K562 (cell line): ENCODE measurements around the gene PPM1F. TPM values are rescaled to one million over a fixed set of nuclear protein-coding genes. Genes with fewer than 3 reads are reported as not detected.

Experiments
- ATAC-seq: fragments of 200-7000 bp; cut with Tn5 transposase; 3 replicates; pipeline ENCODE4 v1.9.1; 2020; ENCODE audit warnings: moderate library complexity
- BruUV-seq: library from RNA; stranded (reverse); fragments of 400-500 nt; replicated peaks from 2 replicates; lab custom pipeline; 2021; lab: Mats Ljungman, UMichigan
- CTCF ChIA-PET: fragments of 300-600 bp; formaldehyde crosslinking; extraction: SDS; loops from one replicate; lab custom pipeline; 2021; ENCODE audit warnings: low intra/inter-chr PET ratio; lab: Yijun Ruan, JAX
- POLR2A ChIA-PET: fragments of 300-600, 350-650 bp; sonication (Branson Sonifier 250); formaldehyde crosslinking; extraction: SDS; loops from one replicate; lab custom pipeline; 2021; ENCODE audit warnings: antibody characterized with exemption, inconsistent platforms; lab: Yijun Ruan, JAX
- DNase-seq, 4 experiments: peaks; one replicate each; pipeline versions ENCODE4 v3.0.0 to v3.0.0-alpha.2; 2011 to 2018; ENCODE audit warnings: low spot score in 3 of 4, mixed read lengths in 3 of 4; ENCODE audit errors: extremely low read depth in 1 of 4
- FAIRE-seq: peaks from 2 replicates; lab custom pipeline; 2011; peaks lifted over from hg19 to GRCh38; lab: Jason Lieb, UNC
- H2AFZ ChIP-seq: 2 replicates; pipeline ENCODE4 v1.6.0; 2011; ENCODE audit warnings: low read depth, low read length, control low read depth, inconsistent platforms
- H3K27ac ChIP-seq: fragments of 200-600 bp; 3 replicates; pipeline ENCODE4 v1.8.0; 2011; ENCODE audit warnings: low read depth, mild to moderate bottlenecking, control low read depth, inconsistent platforms, low read length, moderate library complexity, mixed read lengths; ENCODE audit errors: extremely low read depth
- H3K27me3 ChIP-seq, 2 experiments: fragments of 300-600 bp in 1 of 2; 2 replicates in 1 of 2; 3 replicates in 1 of 2; pipeline versions ENCODE4 v1.6.0 to v1.8.0; 2011; ENCODE audit warnings: inconsistent platforms in 2 of 2, low read length in 2 of 2, mild to moderate bottlenecking in 1 of 2, mixed read lengths in 1 of 2, moderate library complexity in 1 of 2; ENCODE audit not compliant: control insufficient read depth in 2 of 2, insufficient read depth in 2 of 2
- H3K36me3 ChIP-seq: fragments of 300-600 bp; 3 replicates; pipeline ENCODE4 v1.8.0; 2011; ENCODE audit warnings: mild to moderate bottlenecking, low read length, inconsistent platforms; ENCODE audit not compliant: control insufficient read depth, insufficient read depth
- H3K4me1 ChIP-seq, 2 experiments: fragments of 200-600 bp in 1 of 2; replicated peaks in 1 of 2; 2 replicates in 1 of 2; 3 replicates in 1 of 2; pipeline versions ENCODE4 v1.5.1 to v1.8.0; 2011; ENCODE audit warnings: inconsistent platforms in 2 of 2, low read length in 2 of 2, mild to moderate bottlenecking in 1 of 2, mixed read lengths in 1 of 2, moderate library complexity in 1 of 2; ENCODE audit not compliant: control insufficient read depth in 2 of 2, insufficient read depth in 2 of 2
- H3K4me2 ChIP-seq: 2 replicates; pipeline ENCODE4 v1.6.1; 2011; ENCODE audit warnings: low read length, control low read depth, inconsistent platforms, mixed read lengths; ENCODE audit not compliant: insufficient read depth
- H3K4me3 ChIP-seq: fragments of 200-600 bp; sonication (generic), shearing (Covaris generic); 2 replicates; pipeline ENCODE4 v1.5.1; 2016; ENCODE audit warnings: control low read depth, inconsistent platforms
- H3K79me2 ChIP-seq: fragments of 200-600 bp; 3 replicates; pipeline ENCODE4 v1.8.0; 2011; ENCODE audit warnings: low read length, inconsistent platforms; ENCODE audit not compliant: control insufficient read depth, insufficient read depth
- H3K9ac ChIP-seq, 2 experiments: 2 replicates each; pipeline versions ENCODE4 v1.6.0 to v1.6.1; 2011; ENCODE audit warnings: low read depth in 2 of 2, low read length in 2 of 2, control low read depth in 1 of 2, inconsistent platforms in 1 of 2, mild to moderate bottlenecking in 1 of 2, mixed read lengths in 1 of 2; ENCODE audit not compliant: insufficient read depth in 1 of 2
- H3K9me1 ChIP-seq: one replicate; pipeline ENCODE4 v1.6.0; 2011; ENCODE audit warnings: inconsistent platforms, mild to moderate bottlenecking, low read length, moderate library complexity; ENCODE audit not compliant: control insufficient read depth, insufficient read depth
- H3K9me3 ChIP-seq: replicated peaks from 2 replicates; pipeline ENCODE4 v1.5.1; 2011; ENCODE audit warnings: low read depth, low read length, inconsistent platforms; ENCODE audit not compliant: control insufficient read depth, insufficient read depth
- H4K20me1 ChIP-seq: replicated peaks from 2 replicates; pipeline ENCODE4 v1.6.1; 2011; ENCODE audit warnings: low read length, inconsistent platforms, mixed read lengths; ENCODE audit not compliant: control insufficient read depth, insufficient read depth
- HDAC6 ChIP-seq: IDR thresholded peaks from 2 replicates; pipeline ENCODE4 v1.6.1; 2012; ENCODE audit warnings: low read depth, mild to moderate bottlenecking, control low read depth, inconsistent platforms, low read length, moderate library complexity
- HMGN3 ChIP-seq: IDR thresholded peaks from 2 replicates; pipeline ENCODE4 v1.6.1; 2011; ENCODE audit warnings: borderline replicate concordance, low read depth, mild to moderate bottlenecking, mixed read lengths, low read length; ENCODE audit not compliant: insufficient read length; ENCODE audit errors: extremely low read depth
- NCOA4 ChIP-seq: fragments of 450-650 bp; IDR thresholded peaks from 2 replicates; pipeline ENCODE4 v1.6.1; 2018; ENCODE audit warnings: mild to moderate bottlenecking; ENCODE audit not compliant: partially characterized antibody
- POLR2H ChIP-seq: IDR thresholded peaks from 2 replicates; pipeline ENCODE4 v1.6.1; 2016; ENCODE audit warnings: missing genetic modification characterization, low read depth, mild to moderate bottlenecking, control low read depth, missing compliant biosample characterization, moderate library complexity
- PRMT5 ChIP-seq: sonication (generic); formaldehyde crosslinking; IDR thresholded peaks from 2 replicates; pipeline ENCODE4 v1.5.0; 2020; ENCODE audit warnings: missing genetic modification reagents
- SAP30 ChIP-seq: fragments of 200-600 bp; sonication (generic); IDR thresholded peaks from 2 replicates; pipeline ENCODE4 v1.6.1; 2012; ENCODE audit warnings: borderline replicate concordance, low read depth, mild to moderate bottlenecking, moderate library complexity, low read length, control low read depth, inconsistent platforms; ENCODE audit not compliant: insufficient read depth, poor library complexity, severe bottlenecking
- SMAD2 ChIP-seq: fragments of 150-350 bp; IDR thresholded peaks from 2 replicates; pipeline ENCODE4 v1.6.1; 2014; ENCODE audit warnings: low read depth, mild to moderate bottlenecking, low read length
- TRIM24 ChIP-seq, 2 experiments: fragments of 450-650 bp; IDR thresholded peaks; 2 replicates each; pipeline ENCODE4 v1.6.1; 2016
- TSC22D4 ChIP-seq: fragments of 450-650 bp; IDR thresholded peaks from 2 replicates; pipeline ENCODE4 v1.6.1; 2016; ENCODE audit warnings: missing genetic modification characterization, missing biosample characterization, control low read depth
- XRCC5 ChIP-seq: fragments of 200-400 bp; formaldehyde crosslinking; IDR thresholded peaks from 2 replicates; pipeline ENCODE4 v1.6.1; 2017; ENCODE audit warnings: low read depth, mild to moderate bottlenecking, low read length
- ZNF124 ChIP-seq: sonication (generic); formaldehyde crosslinking; IDR thresholded peaks from 2 replicates; pipeline ENCODE4 v1.8.1; 2022; ENCODE audit warnings: missing genetic modification reagents
- ZNF184 ChIP-seq: sonication (generic); formaldehyde crosslinking; IDR thresholded peaks from 2 replicates; pipeline ENCODE4 v1.5.0; 2020; ENCODE audit warnings: missing genetic modification reagents
- ZNF57 ChIP-seq: fragments of 450-650 bp; formaldehyde crosslinking; IDR thresholded peaks from 2 replicates; pipeline ENCODE4 v1.4.0; 2020; ENCODE audit warnings: mild to moderate bottlenecking, moderate library complexity
- ZNF695 ChIP-seq: fragments of 450-650 bp; formaldehyde crosslinking; IDR thresholded peaks from 2 replicates; pipeline ENCODE4 v1.4.0; 2020; ENCODE audit warnings: mild to moderate bottlenecking, moderate library complexity
- WGBS: fragments of 100-300 bp; shearing (Covaris generic); methylation state at CpG from one replicate; pipeline ENCODE4 v1.1.6; 2016; ENCODE audit warnings: low coverage, mixed read lengths; ENCODE audit not compliant: insufficient coverage; ENCODE audit errors: missing lambda C conversion rate; 5-methylcytosine and 5-hydroxymethylcytosine counted together
- in situ Hi-C: fragments of 300-500 bp; cut with MboI; formaldehyde crosslinking; loops from 4 replicates; pipeline ENCODE4 v1.15.0; 2018; ENCODE audit warnings: inconsistent platforms, mixed read lengths
- intact Hi-C: fragments of 100-400 bp; cut with micrococcal nuclease; formaldehyde crosslinking; loops from 2 replicates; pipeline ENCODE4 v1.14.2; 2022
- polyA plus RNA-seq, 8 experiments: library from polyadenylated mRNA; depleted of rRNA in 4 of 8; stranded (reverse) in 5 of 8; unstranded in 3 of 8; fragments of >200 nt; fragmentation: Nextera tagmentation in 2 of 8; fragmentation: Illumina TruSeq in 1 of 8; extraction: Ambion mirVana in 2 of 8; extraction: Trizol in 1 of 8; gene quantifications; 2 replicates each; pipeline versions ENCODE4 v1.2.1 to v1.2.3, GENCODE V29; 2011 to 2014; ENCODE audit warnings: inconsistent platforms in 1 of 8, missing spikeins in 1 of 8
- total RNA-seq, 7 experiments: library from RNA; depleted of rRNA in 6 of 7; stranded (reverse); fragments of >200 nt in 6 of 7; fragmentation: Illumina TruSeq in 2 of 7; extraction: Trizol in 2 of 7; gene quantifications; 2 replicates each; pipeline versions ENCODE4 v1.2.1 to v1.2.3, GENCODE V29; 2011 to 2021; ENCODE audit warnings: low replicate concordance in 1 of 7
- TF ChIP-seq, protein P1 (sequence below): sonication (generic); formaldehyde crosslinking; IDR thresholded peaks from 2 replicates; pipeline ENCODE4 v1.9.0; 2022; ENCODE audit warnings: mild to moderate bottlenecking, missing genetic modification reagents

The PPM1F gene
- total and polyA plus RNA-seq, 9 of the 15 experiments (the other 6 are each of a cell fraction or from before 2014, with no cell fraction given), result 2.1 to 159 (median 64.0) TPM

GRCh38 chr22:21927174-21927823, 25.3 kb downstream of the PPM1F start:
- peaks cover 14% of the 10 kb centered on the region for H3K9me1 ChIP-seq
- H3K79me2 ChIP-seq, result no peaks in the 10 kb centered on the region
- CTCF ChIA-PET, result interaction anchor here (0.7 kb wide), 1 partner anchor 18 kb away, joined by 6 read pairs; no protein-coding TSS in a partner anchor
- no peak overlapping the region for H3K4me2 ChIP-seq
- H3K27me3 ChIP-seq, result no peaks in the 10 kb centered on the region
- ATAC-seq, result peak; percentile 69
- peaks cover 26% of the 10 kb centered on the region; the same call in 1 of the 2 replicates for H4K20me1 ChIP-seq
- no peaks in the 10 kb centered on the region for H3K9me3 ChIP-seq
- intact Hi-C loops (no loop called here), in situ Hi-C loops (loop anchor here (25.0 kb wide), 3 partner anchors 390 to 790 kb away; partner anchors contain the start of gene HIC2)
- no TSS peak for BruUV-seq
- no peak overlapping the region for H3K4me3 ChIP-seq
- peaks cover 53% of the 10 kb centered on the region for H3K36me3 ChIP-seq
- peaks cover 2 to 38% of the 10 kb centered on the region in 2 experiments; a peak in 3 of 5 replicates for H3K4me1 ChIP-seq
- no peak overlapping the region for H2AFZ ChIP-seq
- POLR2A ChIA-PET, result interaction anchor here (0.6 to 49.7 kb wide), 8 partner anchors 6 to 192 kb away, joined by 3 to 1041 read pairs (median 4); partner anchors contain the start of genes PPM1F and YPEL1
- no peak overlapping the region for H3K27ac ChIP-seq
- DNase-seq, result peak in 3 of 4 experiments; percentile 74 to 85 (median 79)
- no peak for FAIRE-seq
- whole genome bisulfite sequencing, result 65% methylated on average over 16 of the region's 16 CpGs
- peak overlapping the region in 1 of 2 experiments; percentile 72; a peak in 2 of 4 replicates for H3K9ac ChIP-seq
- TF ChIP-seq ZNF695 (CRISPR knock-in tag) (0 out of 2 replicates have a peak, but pooled peaks have one; percentile 23), XRCC5 (no peak), SMAD2 (no peak), POLR2H (tag) (no peak), SAP30 (no peak), TSC22D4 (0 out of 2 replicates have a peak, but pooled peaks have one; percentile 54), HDAC6 (0 out of 2 replicates have a peak, but pooled peaks have one; percentile 29), ZNF124 (peak; percentile 72; the same call in 1 of the 2 replicates), HMGN3 (peak; percentile 56), TRIM24 (IDR thresholded peaks at IDR 0.05) (no peak), ZNF184 (CRISPR knock-in tag) (peak; percentile 24; the same call in 1 of the 2 replicates), PRMT5 (0 out of 2 replicates have a peak, but pooled peaks have one; percentile 5), NCOA4 (peak; percentile 18), ZNF57 (CRISPR knock-in tag) (0 out of 2 replicates have a peak, but pooled peaks have one; percentile 44)
- TF ChIP-seq, protein P1, sequence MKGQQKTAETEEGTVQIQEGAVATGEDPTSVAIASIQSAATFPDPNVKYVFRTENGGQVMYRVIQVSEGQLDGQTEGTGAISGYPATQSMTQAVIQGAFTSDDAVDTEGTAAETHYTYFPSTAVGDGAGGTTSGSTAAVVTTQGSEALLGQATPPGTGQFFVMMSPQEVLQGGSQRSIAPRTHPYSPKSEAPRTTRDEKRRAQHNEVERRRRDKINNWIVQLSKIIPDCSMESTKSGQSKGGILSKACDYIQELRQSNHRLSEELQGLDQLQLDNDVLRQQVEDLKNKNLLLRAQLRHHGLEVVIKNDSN (CRISPR knock-in tag), result 0 out of 2 replicates have a peak, but pooled peaks have one; percentile 46
